IMR-90 (cell line): ENCODE results near the gene CSRNP3. TPM values are rescaled to one million over a fixed set of nuclear protein-coding genes. Genes with fewer than 3 reads are reported as not detected.

Experiments
- ATAC-seq: fragments of 200-7000 bp; cut with Tn5 transposase; 2 replicates; pipeline ENCODE4 v1.9.1; 2020; ENCODE audit warnings: low read depth, mild to moderate bottlenecking, moderate library complexity
- BruUV-seq: library from RNA; stranded (reverse); fragments of 400-500 nt; replicated peaks from 2 replicates; lab custom pipeline; 2021; lab: Mats Ljungman, UMichigan
- CTCF ChIA-PET: fragments of 300-600 bp; formaldehyde crosslinking; extraction: SDS; loops from one replicate; lab custom pipeline; 2021; ENCODE audit warnings: antibody characterized with exemption; lab: Yijun Ruan, JAX
- POLR2A ChIA-PET: fragments of 300-600 bp; sonication (Branson Sonifier 250); formaldehyde crosslinking; loops from one replicate; lab custom pipeline; 2022; ENCODE audit warnings: antibody characterized with exemption; ENCODE audit not compliant: unreplicated experiment; lab: Charles Lee
- DNase-seq: peaks from one replicate; pipeline ENCODE4 v3.0.0; 2013
- H2AFZ ChIP-seq: replicated peaks from 2 replicates; pipeline ENCODE3; 2013; ENCODE audit warnings: low read length, mild to moderate bottlenecking; ENCODE audit not compliant: poor library complexity
- H2AK5ac ChIP-seq: 2 replicates; pipeline ENCODE4 v1.6.1; 2013; ENCODE audit warnings: low read depth, low read length, inconsistent platforms
- H2AK9ac ChIP-seq: replicated peaks from 2 replicates; pipeline ENCODE3; 2013; ENCODE audit warnings: mild to moderate bottlenecking, low read depth, low read length, moderate library complexity; ENCODE audit not compliant: poor library complexity
- H2BK120ac ChIP-seq: 2 replicates; pipeline ENCODE4 v1.6.1; 2013; ENCODE audit warnings: low read depth, low read length, inconsistent platforms
- H2BK15ac ChIP-seq: 3 replicates; pipeline ENCODE4 v1.6.1; 2013; ENCODE audit warnings: low read depth, low read length, inconsistent platforms
- H2BK20ac ChIP-seq: 2 replicates; pipeline ENCODE4 v1.6.1; 2013; ENCODE audit warnings: low read depth, mild to moderate bottlenecking, inconsistent platforms, low read length, moderate library complexity
- H2BK5ac ChIP-seq: 2 replicates; pipeline ENCODE4 v1.6.1; 2013; ENCODE audit warnings: mild to moderate bottlenecking, low read depth, low read length, inconsistent platforms; ENCODE audit not compliant: poor library complexity, severe bottlenecking
- H3K14ac ChIP-seq: replicated peaks from 2 replicates; pipeline ENCODE4 v1.6.1; 2013; ENCODE audit warnings: low read depth, low read length, inconsistent platforms
- H3K18ac ChIP-seq: 2 replicates; pipeline ENCODE4 v1.6.1; 2013; ENCODE audit warnings: low read depth, low read length, control low read depth
- H3K23ac ChIP-seq: 2 replicates; pipeline ENCODE4 v1.6.1; 2013; ENCODE audit warnings: low read depth, low read length, inconsistent platforms
- H3K27ac ChIP-seq: 2 replicates; pipeline ENCODE4 v1.5.1; 2013; ENCODE audit warnings: mild to moderate bottlenecking, control low read depth, low read length; ENCODE audit not compliant: insufficient read depth
- H3K27me3 ChIP-seq: 2 replicates; pipeline ENCODE4 v1.6.1; 2013; ENCODE audit warnings: low read length; ENCODE audit not compliant: control insufficient read depth, insufficient read depth
- H3K36me3 ChIP-seq: 2 replicates; pipeline ENCODE4 v1.6.1; 2013; ENCODE audit warnings: low read length, mixed read lengths; ENCODE audit not compliant: control insufficient read depth, insufficient read depth
- H3K4ac ChIP-seq: 2 replicates; pipeline ENCODE4 v1.6.1; 2013; ENCODE audit warnings: low read depth, low read length, inconsistent platforms
- H3K4me1 ChIP-seq: 2 replicates; pipeline ENCODE4 v1.6.1; 2013; ENCODE audit warnings: low read length, mixed read lengths; ENCODE audit not compliant: control insufficient read depth, insufficient read depth
- H3K4me2 ChIP-seq: 2 replicates; pipeline ENCODE4 v1.6.1; 2013; ENCODE audit warnings: low read depth, mild to moderate bottlenecking, control low read depth, low read length, moderate library complexity
- H3K4me3 ChIP-seq: 2 replicates; pipeline ENCODE4 v1.5.1; 2013; ENCODE audit warnings: low read depth, mild to moderate bottlenecking, control low read depth, low read length, moderate library complexity; ENCODE audit not compliant: insufficient read depth
- H3K56ac ChIP-seq: 2 replicates; pipeline ENCODE4 v1.6.1; 2013; ENCODE audit warnings: low read length, inconsistent platforms; ENCODE audit not compliant: insufficient read depth; ENCODE audit errors: extremely low read depth
- H3K79me1 ChIP-seq, 2 experiments: 2 replicates each; pipeline ENCODE4 v1.6.1; 2013; ENCODE audit warnings: low read length in 2 of 2, inconsistent platforms in 1 of 2, low read depth in 1 of 2
- H3K9ac ChIP-seq: 2 replicates; pipeline ENCODE4 v1.6.1; 2013; ENCODE audit warnings: low read depth, low read length, control low read depth
- H3K9me1 ChIP-seq: 2 replicates; pipeline ENCODE4 v1.6.1; 2013; ENCODE audit warnings: low read length, inconsistent platforms; ENCODE audit not compliant: insufficient read depth
- H3K9me3 ChIP-seq: 2 replicates; pipeline ENCODE4 v1.6.1; 2013; ENCODE audit warnings: low read length; ENCODE audit not compliant: control insufficient read depth, insufficient read depth
- H4K20me1 ChIP-seq: 2 replicates; pipeline ENCODE4 v1.6.1; 2013; ENCODE audit warnings: low read length, inconsistent platforms; ENCODE audit not compliant: insufficient read depth
- H4K5ac ChIP-seq: 2 replicates; pipeline ENCODE4 v1.6.1; 2013; ENCODE audit warnings: mild to moderate bottlenecking, low read depth, low read length, control low read depth
- H4K8ac ChIP-seq, 2 experiments: 2 replicates each; pipeline ENCODE4 v1.6.1; 2013; ENCODE audit warnings: low read depth in 2 of 2, low read length in 2 of 2, control low read depth in 1 of 2, inconsistent platforms in 1 of 2
- H4K91ac ChIP-seq: 2 replicates; pipeline ENCODE4 v1.6.1; 2013; ENCODE audit warnings: low read depth, low read length, inconsistent platforms; ENCODE audit not compliant: insufficient read depth
- BHLHE40 ChIP-seq: fragments of 150-350 bp; IDR thresholded peaks from 2 replicates; pipeline ENCODE4 v1.6.1; 2016; ENCODE audit warnings: mild to moderate bottlenecking, low read depth, low read length
- CEBPB ChIP-seq: IDR thresholded peaks from 2 replicates; pipeline ENCODE4 v1.6.1; 2012; ENCODE audit warnings: low read depth, low read length, improper control_type of control experiment
- ELK1 ChIP-seq: fragments of 150-350 bp; IDR thresholded peaks from 2 replicates; pipeline ENCODE4 v1.6.1; 2016; ENCODE audit warnings: low read depth, mild to moderate bottlenecking, low read length, moderate library complexity, borderline replicate concordance
- FOS ChIP-seq: fragments of 150-350 bp; IDR thresholded peaks from 2 replicates; pipeline ENCODE4 v1.6.1; 2016; ENCODE audit warnings: low read depth, low read length
- RAD21 ChIP-seq: IDR thresholded peaks from 2 replicates; pipeline ENCODE4 v1.6.1; 2012; ENCODE audit warnings: low read length, improper control_type of control experiment
- dilution Hi-C: fragments of 300-500 bp; cut with HindIII; formaldehyde crosslinking; loops from one replicate; pipeline ENCODE4 v1.14.3; 2018; ENCODE audit warnings: low sequenced_read_pairs; ENCODE audit not compliant: unreplicated experiment
- in situ Hi-C: fragments of 300-500 bp; cut with MboI; formaldehyde crosslinking; loops from 3 replicates; pipeline ENCODE4 v1.14.3; 2019; ENCODE audit warnings: low sequenced_read_pairs, inconsistent platforms, mixed read lengths
- intact Hi-C: fragments of 100-400 bp; cut with micrococcal nuclease; formaldehyde crosslinking; loops from 2 replicates; pipeline ENCODE4 v1.10.0; 2022
- polyA plus RNA-seq, 3 experiments: library from polyadenylated mRNA; depleted of rRNA; stranded (reverse); fragments of >200 nt; gene quantifications; 2 replicates each; pipeline ENCODE4 v1.2.3, GENCODE V29; 2012; ENCODE audit warnings: low replicate concordance in 1 of 3
- total RNA-seq: library from RNA; depleted of rRNA; stranded (reverse); fragments of >200 nt; gene quantifications from 2 replicates; pipeline ENCODE4 v1.2.3, GENCODE V29; 2012; rRNA removed
- TF ChIP-seq, protein P1 (sequence below): fragments of 150-350 bp; IDR thresholded peaks from 2 replicates; pipeline ENCODE4 v1.6.1; 2017; ENCODE audit warnings: mild to moderate bottlenecking, antibody characterized with exemption, low read length, low read depth

Gene CSRNP3
- total and polyA plus RNA-seq, 2 of the 4 experiments (the other 2 are of a cell fraction), result 0.21 to 0.72 TPM

GRCh38 chr2:165725421-165725820, 255.9 kb downstream of the CSRNP3 start:
- no peak overlapping the region for H3K9ac ChIP-seq
- BruUV-seq, result no TSS peak
- peak overlapping the region; percentile 87; the same call in 1 of the 2 replicates for H2BK20ac ChIP-seq

More at GRCh38 chr2:165725421-165725820, 255.9 kb downstream of the CSRNP3 start:
- Histone ChIP-seq H3K4me3 (no peak overlapping the region), H3K4me1 (peaks cover 3% of the 10 kb centered on the region; the same call in 1 of the 2 replicates), H2BK15ac (peak overlapping the region; percentile 39; the same call in 1 of the 3 replicates), H3K4me2 (peak overlapping the region; percentile 81; the same call in 1 of the 2 replicates), H3K56ac (no peak overlapping the region), H3K23ac (peak overlapping the region; percentile 61; the same call in 1 of the 2 replicates), H2BK5ac (peak overlapping the region; percentile 78), H3K9me1 (peaks cover 5% of the 10 kb centered on the region; the same call in 1 of the 2 replicates), H2AFZ (no peak overlapping the region), H3K79me1 (no peaks in the 10 kb centered on the region), H3K36me3 (no peaks in the 10 kb centered on the region), H4K91ac (no peak overlapping the region), H2AK5ac (no peak overlapping the region), H3K27me3 (no peaks in the 10 kb centered on the region), H2AK9ac (no peak overlapping the region), H3K4ac (peak overlapping the region; percentile 64; the same call in 1 of the 2 replicates), H4K5ac (peak overlapping the region; percentile 82; the same call in 1 of the 2 replicates), H3K18ac (peak overlapping the region; percentile 94; the same call in 1 of the 2 replicates), H4K20me1 (no peaks in the 10 kb centered on the region), H3K27ac (no peak overlapping the region), H3K9me3 (no peaks in the 10 kb centered on the region), H3K14ac (0 out of 2 replicates have a peak overlapping the region, but pooled peaks have one; percentile 22), H2BK120ac (peak overlapping the region; percentile 82; the same call in 1 of the 2 replicates), H4K8ac (peak overlapping the region; percentile 46 to 61; a peak in 3 of 4 replicates)
- CTCF ChIA-PET, result no interaction called here
- POLR2A ChIA-PET, result no interaction called here
- intact Hi-C loops (no loop called here), dilution Hi-C loops (no loop called here), in situ Hi-C loops (no loop called here)
- ATAC-seq (peak; percentile 78), DNase-seq (peak; percentile 81)
- peak; percentile 79 for TF ChIP-seq FOS
- TF ChIP-seq BHLHE40, result no peak
- TF ChIP-seq, protein P1, sequence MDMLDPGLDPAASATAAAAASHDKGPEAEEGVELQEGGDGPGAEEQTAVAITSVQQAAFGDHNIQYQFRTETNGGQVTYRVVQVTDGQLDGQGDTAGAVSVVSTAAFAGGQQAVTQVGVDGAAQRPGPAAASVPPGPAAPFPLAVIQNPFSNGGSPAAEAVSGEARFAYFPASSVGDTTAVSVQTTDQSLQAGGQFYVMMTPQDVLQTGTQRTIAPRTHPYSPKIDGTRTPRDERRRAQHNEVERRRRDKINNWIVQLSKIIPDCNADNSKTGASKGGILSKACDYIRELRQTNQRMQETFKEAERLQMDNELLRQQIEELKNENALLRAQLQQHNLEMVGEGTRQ, result no peak
- peak; percentile 31; the same call in 1 of the 2 replicates for TF ChIP-seq CEBPB
- TF ChIP-seq ELK1, result no peak
- TF ChIP-seq RAD21, result no peak

Other genes starting within 250 kb of the CSRNP3 start
- 0.54 and 0.56 TPM in 2 replicates for gene SCN2A, start 230.3 kb upstream of the CSRNP3 start, total RNA-seq
- gene SCN2A, start 230.3 kb upstream of the CSRNP3 start, polyA plus RNA-seq (2012; rRNA removed), result 0.17 and 0.24 TPM in 2 replicates